Activated CD8-positive, alpha-beta memory T cell treated with anti-CD3 and anti-CD28 coated beads, Interleukin-2, amount 10 ng/mL, durations not matched to agents 7 days and 5 days (primary cell): ENCODE measurements around the gene ACP7. TPM values are rescaled to one million over a fixed set of nuclear protein-coding genes. Genes with fewer than 3 reads are reported as not detected.
"Not testable (repeated sequence)": the region's sequence is repeated elsewhere in the genome, so short reads cannot be mapped to it uniquely, and the experiment has no call there.

Experiments used
- ATAC-seq: fragments of 150-1000 bp; cut with Tn5 transposase; one replicate; pipeline ENCODE4 v1.10.0; 2021; ENCODE audit warnings: moderate library complexity
- CTCF ChIA-PET: fragments of 350-600 bp; sonication (Branson Sonifier 250); formaldehyde crosslinking; loops from one replicate; lab custom pipeline; 2021; ENCODE audit warnings: antibody characterized with exemption; lab: Charles Lee
- DNase-seq: peaks from one replicate; pipeline ENCODE4 v3.0.0-alpha.2; 2020
- H3K27ac Mint-ChIP-seq: one replicate; pipeline ENCODE4 v1.8.0; 2021; ENCODE audit warnings: mild to moderate bottlenecking, mixed read lengths
- H3K27me3 Mint-ChIP-seq: one replicate; pipeline ENCODE4 v1.8.0; 2021; ENCODE audit warnings: mixed read lengths
- H3K36me3 Mint-ChIP-seq: one replicate; pipeline ENCODE4 v1.8.0; 2021; ENCODE audit warnings: mild to moderate bottlenecking, mixed read lengths
- H3K4me1 Mint-ChIP-seq: one replicate; pipeline ENCODE4 v1.8.0; 2021; ENCODE audit warnings: mixed read lengths
- H3K4me3 Mint-ChIP-seq: one replicate; pipeline ENCODE4 v1.8.0; 2021; ENCODE audit warnings: mild to moderate bottlenecking, moderate library complexity, mixed read lengths
- H3K9me3 Mint-ChIP-seq: one replicate; pipeline ENCODE4 v1.8.0; 2022; ENCODE audit warnings: low read depth, mixed read lengths
- total RNA-seq, 2 experiments: library from RNA; stranded (reverse); gene quantifications; one replicate each; pipeline ENCODE4 v1.2.3, GENCODE V29; 2021

Gene ACP7
- total RNA-seq, 2 experiments from 2014 or later: not detected

DNA sequence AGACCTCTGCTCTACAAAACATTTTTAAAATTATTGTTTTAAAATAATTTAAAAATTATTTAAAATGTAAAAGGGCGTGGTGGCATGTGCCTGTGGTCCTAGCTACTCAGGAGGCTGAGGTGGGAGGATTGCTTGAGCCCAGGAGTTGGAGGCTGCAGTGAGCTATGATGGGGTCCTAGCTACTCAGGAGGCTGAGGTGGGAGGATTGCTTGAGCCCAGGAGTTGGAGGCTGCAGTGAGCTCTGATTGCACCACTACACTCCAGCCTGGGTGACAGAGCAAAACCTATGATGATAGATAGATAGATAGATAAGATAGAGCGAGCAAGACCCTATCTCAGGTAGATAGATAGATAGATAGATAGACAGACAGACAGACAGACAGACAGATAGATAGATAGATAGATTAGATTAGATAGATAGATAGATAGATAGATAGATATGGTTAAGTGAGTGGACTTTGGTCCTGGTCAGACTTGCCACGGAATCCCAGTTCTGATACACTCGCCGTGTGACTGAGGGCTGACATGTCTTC is 59.7 kb downstream of the ACP7 start:
- DNase-seq, H3K9me3 Mint-ChIP-seq, H3K4me3 Mint-ChIP-seq, CTCF ChIA-PET, ATAC-seq, H3K27ac Mint-ChIP-seq, H3K27me3 Mint-ChIP-seq, H3K4me1 Mint-ChIP-seq, H3K36me3 Mint-ChIP-seq: not testable (repeated sequence)

DNA sequence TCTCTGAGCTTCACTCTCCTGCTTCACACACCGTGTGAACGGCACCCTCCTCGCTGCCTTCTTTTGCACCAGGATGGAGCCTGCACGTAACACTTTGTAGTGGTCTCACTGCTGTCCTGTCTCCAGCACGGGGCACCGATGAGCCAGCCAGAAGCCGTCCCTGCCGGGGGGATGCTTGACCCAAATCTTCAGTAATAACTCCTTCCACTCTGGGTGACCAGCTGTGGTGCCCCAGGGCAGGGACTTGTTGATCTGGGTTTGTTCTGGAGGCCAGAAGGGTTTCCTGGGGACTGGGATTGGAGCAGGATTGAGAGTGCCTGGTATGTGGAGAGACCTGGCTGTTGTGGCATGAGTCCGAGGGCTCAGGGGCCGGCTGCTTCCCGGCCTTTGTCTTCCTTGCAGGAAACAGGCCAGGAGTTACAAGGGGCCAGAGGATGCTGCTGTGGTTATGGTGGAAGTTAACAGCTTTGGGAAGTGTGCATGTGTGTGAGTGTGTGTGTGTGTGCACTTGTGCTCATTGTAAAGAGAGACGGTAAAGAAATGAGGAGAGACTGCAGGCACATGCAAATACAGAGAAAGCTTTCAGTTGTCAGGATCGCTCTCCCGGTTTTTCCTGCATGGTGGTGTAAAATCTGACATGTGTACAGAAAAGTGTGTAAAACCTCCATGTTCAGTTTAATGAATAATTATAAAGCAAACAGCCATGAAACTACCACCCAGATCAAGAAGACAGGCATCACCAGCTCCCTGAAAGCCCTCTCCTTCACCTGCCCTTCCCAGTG is 60.3 kb downstream of the ACP7 start:
- Mint-ChIP-seq H3K4me1 (peaks cover 2% of the 10 kb centered on the region), H3K36me3 (no peaks in the 10 kb centered on the region), H3K27me3 (no peaks in the 10 kb centered on the region), H3K4me3 (no peak overlapping the region), H3K9me3 (no peaks in the 10 kb centered on the region), H3K27ac (no peak overlapping the region)
- no peak for ATAC-seq
- CTCF ChIA-PET: no interaction called here
- no peak for DNase-seq

DNA sequence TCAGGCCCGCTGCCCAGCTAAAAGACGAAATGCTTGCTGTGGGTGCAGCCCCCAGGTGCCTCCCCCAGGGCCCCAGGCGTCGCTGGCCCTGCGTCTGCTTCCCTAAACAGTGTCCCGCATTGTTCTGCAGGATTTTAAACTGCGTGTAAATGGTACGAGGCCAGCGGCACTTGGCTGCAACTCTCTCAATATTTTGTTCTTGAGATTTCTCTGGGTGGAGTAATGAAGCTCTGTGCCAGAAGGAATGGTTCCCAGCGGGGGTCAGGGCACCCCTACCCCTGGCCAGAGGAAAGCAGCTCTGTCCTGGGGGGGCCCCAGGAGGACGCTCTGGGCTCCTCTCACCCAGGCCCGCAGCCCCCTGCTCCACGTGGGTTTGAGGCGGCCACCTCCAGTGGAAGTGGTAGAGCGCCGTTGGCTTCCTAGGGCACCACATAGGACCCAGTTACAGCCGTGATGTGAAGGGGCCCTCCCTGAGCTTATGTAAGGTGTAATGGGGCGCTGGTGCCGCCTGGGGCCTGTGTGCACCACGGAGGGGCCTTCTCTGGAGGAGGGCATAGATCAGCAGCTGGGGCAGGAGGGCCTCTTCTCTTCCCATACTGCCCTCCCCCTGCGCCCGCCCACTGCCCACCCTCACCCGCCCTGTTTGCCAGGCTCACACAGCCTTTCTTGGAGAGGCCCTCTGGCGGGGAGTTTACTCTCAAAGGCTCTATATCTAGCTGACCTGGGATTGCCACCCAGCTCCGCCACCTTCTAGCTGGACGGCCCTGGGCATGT is 61.2 kb downstream of the ACP7 start:
- H3K27me3 Mint-ChIP-seq: no peaks in the 10 kb centered on the region
- CTCF ChIA-PET: no interaction called here

DNA sequence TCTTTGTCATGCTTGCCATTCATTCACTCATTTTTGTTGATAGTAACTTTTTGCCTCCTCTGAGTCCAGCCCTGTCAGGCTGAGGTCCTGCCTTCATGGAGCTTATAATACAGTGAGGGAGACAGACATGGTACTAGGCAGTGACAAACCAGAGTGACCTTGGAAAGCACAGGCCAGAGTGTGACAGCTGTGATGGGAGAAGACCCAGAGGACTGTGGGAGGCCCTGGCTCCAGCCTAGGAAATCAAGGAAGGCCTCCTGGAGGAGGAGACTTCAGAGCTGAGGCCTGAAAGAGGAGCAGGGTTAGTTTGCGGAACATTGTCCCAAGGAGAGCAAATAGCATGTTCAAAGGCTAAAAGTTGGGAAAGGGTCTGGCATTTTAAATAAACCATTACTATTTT is 61.9 kb downstream of the ACP7 start:
- no peak for DNase-seq
- Mint-ChIP-seq H3K27me3 (no peaks in the 10 kb centered on the region), H3K27ac (no peak overlapping the region), H3K36me3 (no peaks in the 10 kb centered on the region), H3K4me3 (no peak overlapping the region), H3K4me1 (peaks cover 2% of the 10 kb centered on the region), H3K9me3 (no peaks in the 10 kb centered on the region)
- CTCF ChIA-PET: no interaction called here
- ATAC-seq: no peak

More for the DNA sequence above, 61.2 kb downstream of the ACP7 start:
- Mint-ChIP-seq H3K4me3 (no peak overlapping the region), H3K36me3 (no peaks in the 10 kb centered on the region), H3K27ac (no peak overlapping the region), H3K9me3 (no peaks in the 10 kb centered on the region), H3K4me1 (peaks cover 2% of the 10 kb centered on the region)
- DNase-seq (no peak), ATAC-seq (no peak)

DNA sequence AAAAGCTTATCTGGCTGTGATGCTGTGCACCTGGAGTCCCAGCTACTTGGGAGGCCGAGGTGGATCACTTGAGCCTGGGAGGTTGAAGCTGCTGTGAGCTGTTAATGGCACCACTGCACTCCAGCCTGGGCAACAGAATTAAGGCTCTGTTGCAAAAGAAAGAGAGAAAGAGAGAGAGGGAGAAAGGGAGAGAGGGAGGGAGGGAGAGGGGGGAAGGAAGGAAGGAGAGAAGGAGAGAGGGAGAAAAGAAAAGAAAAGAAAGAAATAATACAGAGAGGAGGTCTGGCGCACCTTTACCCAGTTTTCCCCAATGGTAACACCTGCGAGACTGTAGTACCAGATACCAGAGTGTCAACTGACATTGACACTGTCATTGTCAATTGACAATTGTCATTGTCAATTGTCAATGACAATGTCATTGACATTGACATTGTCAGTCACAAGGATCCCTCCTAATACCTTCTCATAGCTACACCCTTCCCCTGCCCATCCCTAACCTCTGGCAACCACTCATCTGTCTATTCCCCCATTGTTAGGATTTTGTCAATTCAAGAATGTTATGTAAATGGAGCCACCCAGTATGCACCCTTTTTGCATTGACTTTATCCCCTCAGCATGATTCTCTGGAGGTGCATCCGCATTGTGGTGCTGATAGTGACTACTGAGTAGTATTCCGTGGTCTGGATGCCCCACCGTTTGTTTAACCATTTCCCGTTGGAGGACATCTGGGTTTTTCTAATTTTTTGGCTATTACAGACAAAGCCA is 62.7 kb downstream of the ACP7 start:
- ATAC-seq (no peak), DNase-seq (no peak)
- CTCF ChIA-PET: interaction anchor here (0.5 to 0.7 kb wide), 2 partner anchors 24 to 929 kb away, joined by 3 read pairs; no protein-coding TSS in a partner anchor
- Mint-ChIP-seq H3K27ac (no peak overlapping the region), H3K4me1 (peaks cover 2% of the 10 kb centered on the region), H3K4me3 (no peak overlapping the region), H3K36me3 (no peaks in the 10 kb centered on the region), H3K9me3 (no peaks in the 10 kb centered on the region), H3K27me3 (no peaks in the 10 kb centered on the region)

DNA sequence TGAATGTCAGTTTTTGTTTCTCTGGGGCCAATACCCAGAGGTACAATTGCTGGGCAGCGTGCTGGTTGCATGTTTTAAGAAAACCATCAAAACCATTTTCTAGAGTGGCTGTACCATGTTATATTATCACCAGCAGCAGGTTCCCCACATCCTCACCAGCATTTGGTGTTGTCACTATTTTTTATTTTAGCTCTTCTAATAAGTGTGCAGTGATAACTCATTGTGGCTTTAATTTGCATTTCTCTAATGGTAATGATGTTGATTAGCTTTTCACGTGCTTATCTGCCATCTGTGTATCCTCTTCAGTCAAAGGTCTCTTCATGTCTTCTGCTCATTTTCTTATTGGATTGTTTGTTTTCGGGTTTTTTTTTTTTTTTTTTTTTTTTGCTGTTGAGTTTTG is 63.3 kb downstream of the ACP7 start:
- no peaks in the 10 kb centered on the region for H3K27me3 Mint-ChIP-seq
- ATAC-seq: no peak
- no peak overlapping the region for H3K4me3 Mint-ChIP-seq
- no peak overlapping the region for H3K27ac Mint-ChIP-seq
- CTCF ChIA-PET: interaction anchor here (0.5 to 0.7 kb wide), 2 partner anchors 24 to 930 kb away, joined by 3 read pairs; no protein-coding TSS in a partner anchor
- H3K36me3 Mint-ChIP-seq: no peaks in the 10 kb centered on the region
- peaks cover 2% of the 10 kb centered on the region for H3K4me1 Mint-ChIP-seq
- no peaks in the 10 kb centered on the region for H3K9me3 Mint-ChIP-seq
- no peak for DNase-seq

DNA sequence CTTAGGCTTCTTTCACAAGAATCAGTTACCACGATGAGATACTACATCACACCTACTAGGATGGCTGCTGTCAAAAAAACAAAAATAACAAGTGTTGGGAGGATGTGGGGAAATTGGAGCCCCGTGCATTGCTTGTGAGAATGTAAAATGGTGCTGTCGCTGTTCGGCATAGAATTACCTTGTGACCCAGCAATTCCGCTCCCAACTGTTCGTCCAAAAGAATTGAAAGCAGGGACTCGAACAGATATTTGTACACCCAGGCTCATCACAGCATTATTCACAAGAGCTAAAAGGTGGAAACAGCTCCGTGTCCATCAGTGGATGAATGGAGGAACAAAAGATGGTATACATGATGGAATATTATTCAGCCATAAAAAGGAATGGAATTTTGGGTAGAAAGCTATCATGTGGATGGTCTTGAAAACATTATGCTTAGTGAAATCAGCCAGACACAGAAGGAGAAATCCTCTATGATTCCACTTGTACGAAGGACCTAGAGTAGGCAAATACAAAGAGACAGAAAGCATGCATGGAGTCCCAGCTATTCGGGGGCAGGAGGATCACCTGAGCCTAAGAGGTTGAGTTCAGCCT is 64.9 kb downstream of the ACP7 start:
- DNase-seq: no peak
- CTCF ChIA-PET: interaction anchor here (1.1 kb wide), 1 partner anchor 25 kb away, joined by 3 read pairs; no protein-coding TSS in a partner anchor
- Mint-ChIP-seq H3K36me3 (no peaks in the 10 kb centered on the region), H3K4me1 (peaks cover 3% of the 10 kb centered on the region), H3K4me3 (no peak overlapping the region), H3K27ac (no peak overlapping the region), H3K27me3 (no peaks in the 10 kb centered on the region), H3K9me3 (no peaks in the 10 kb centered on the region)
- ATAC-seq: no peak

DNA sequence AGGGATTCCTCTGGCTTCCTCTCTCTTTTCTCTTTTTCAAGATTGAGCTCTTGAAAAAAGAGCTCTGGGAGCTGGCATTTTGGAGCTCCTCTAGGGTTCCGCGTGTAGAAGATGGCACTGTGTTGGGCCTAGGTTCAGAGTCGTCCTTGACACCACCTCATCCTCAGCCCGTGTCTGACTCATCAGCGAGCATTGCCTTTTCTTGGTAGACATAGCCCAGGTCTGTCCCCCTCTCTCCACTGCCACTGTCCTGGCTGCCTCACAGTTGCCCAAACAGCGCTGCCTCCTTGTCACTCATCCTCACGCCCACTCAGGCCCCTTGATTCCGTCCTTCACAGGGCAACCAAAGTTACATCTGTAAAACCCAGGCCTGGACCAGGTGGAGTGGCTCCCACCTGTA is 66.1 kb downstream of the ACP7 start:
- CTCF ChIA-PET: interaction anchor here (1.1 kb wide), 1 partner anchor 26 kb away, joined by 3 read pairs; no protein-coding TSS in a partner anchor
- H3K27ac Mint-ChIP-seq: no peak overlapping the region

DNA sequence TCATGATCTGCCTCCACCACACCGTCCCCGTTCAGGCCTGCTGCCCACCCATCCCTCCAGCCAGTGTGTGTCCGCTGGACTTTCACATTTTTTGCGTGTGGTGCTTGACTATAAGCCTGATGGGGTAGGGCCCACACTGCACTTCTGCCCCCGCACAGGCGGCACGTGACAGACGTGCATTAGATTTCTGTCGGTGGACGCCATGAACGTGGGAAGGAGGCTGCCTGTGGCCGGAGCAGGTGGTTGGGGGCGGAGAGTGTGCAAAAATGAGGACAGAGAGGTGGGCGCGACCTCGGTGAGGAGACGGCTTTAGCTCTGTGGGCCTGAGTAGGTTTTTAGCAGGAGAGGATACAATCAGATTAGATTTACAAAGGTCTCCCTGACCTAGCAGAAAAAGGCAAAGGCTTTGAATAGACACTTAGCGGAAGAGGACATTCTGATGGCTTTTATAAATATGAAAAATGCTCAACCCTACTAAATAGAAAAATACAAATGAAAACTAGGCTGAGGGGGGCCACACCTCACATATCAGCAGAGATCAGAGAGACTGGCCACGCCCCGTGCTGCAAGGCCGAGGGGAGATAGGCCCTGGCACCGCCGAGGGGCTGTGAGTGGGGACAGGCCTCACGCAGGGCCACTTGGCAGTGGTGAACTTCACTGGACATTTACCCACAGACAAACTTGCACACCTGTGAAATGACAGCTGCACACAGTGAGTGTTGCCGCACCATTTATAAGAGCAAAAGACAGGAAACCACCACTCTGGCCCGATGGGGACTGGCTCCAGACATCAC is 66.8 kb downstream of the ACP7 start:
- CTCF ChIA-PET: no interaction called here
- ATAC-seq (no peak), DNase-seq (no peak)
- Mint-ChIP-seq H3K4me1 (peaks cover 6% of the 10 kb centered on the region), H3K27ac (no peak overlapping the region), H3K27me3 (no peaks in the 10 kb centered on the region), H3K36me3 (no peaks in the 10 kb centered on the region), H3K9me3 (no peaks in the 10 kb centered on the region), H3K4me3 (no peak overlapping the region)

More for the DNA sequence above, 66.1 kb downstream of the ACP7 start:
- DNase-seq (no peak), ATAC-seq (no peak)
- no peaks in the 10 kb centered on the region for H3K9me3 Mint-ChIP-seq
- no peak overlapping the region for H3K4me3 Mint-ChIP-seq
- no peaks in the 10 kb centered on the region for H3K36me3 Mint-ChIP-seq
- H3K4me1 Mint-ChIP-seq: peaks cover 6% of the 10 kb centered on the region
- no peaks in the 10 kb centered on the region for H3K27me3 Mint-ChIP-seq

DNA sequence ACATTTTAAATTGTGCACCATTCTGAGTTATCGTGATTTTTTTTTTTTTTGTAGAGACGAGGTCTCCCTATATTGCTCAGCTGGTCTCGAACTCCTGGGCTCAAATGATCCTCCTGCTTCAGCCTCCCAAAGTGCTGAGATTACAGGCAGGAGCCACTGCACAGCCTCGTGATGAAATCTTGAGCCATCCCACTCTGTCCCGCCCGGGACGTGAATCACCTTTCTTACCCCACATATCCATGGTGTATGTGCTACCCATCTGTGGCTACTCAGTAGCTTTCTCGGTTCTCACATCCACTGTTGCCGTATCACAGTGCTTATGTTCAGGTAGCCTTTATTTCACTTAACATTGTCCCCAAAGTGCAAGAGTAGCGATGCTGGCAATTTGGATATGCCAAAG is 67.9 kb downstream of the ACP7 start:
- Mint-ChIP-seq H3K36me3 (no peaks in the 10 kb centered on the region), H3K4me3 (no peak overlapping the region), H3K9me3 (no peaks in the 10 kb centered on the region), H3K27me3 (no peaks in the 10 kb centered on the region), H3K27ac (no peak overlapping the region), H3K4me1 (peaks cover 9% of the 10 kb centered on the region)
- CTCF ChIA-PET: interaction anchor here (1.5 kb wide), 1 partner anchor 29 kb away, joined by 3 read pairs; no protein-coding TSS in a partner anchor
- DNase-seq (no peak), ATAC-seq (no peak)

DNA sequence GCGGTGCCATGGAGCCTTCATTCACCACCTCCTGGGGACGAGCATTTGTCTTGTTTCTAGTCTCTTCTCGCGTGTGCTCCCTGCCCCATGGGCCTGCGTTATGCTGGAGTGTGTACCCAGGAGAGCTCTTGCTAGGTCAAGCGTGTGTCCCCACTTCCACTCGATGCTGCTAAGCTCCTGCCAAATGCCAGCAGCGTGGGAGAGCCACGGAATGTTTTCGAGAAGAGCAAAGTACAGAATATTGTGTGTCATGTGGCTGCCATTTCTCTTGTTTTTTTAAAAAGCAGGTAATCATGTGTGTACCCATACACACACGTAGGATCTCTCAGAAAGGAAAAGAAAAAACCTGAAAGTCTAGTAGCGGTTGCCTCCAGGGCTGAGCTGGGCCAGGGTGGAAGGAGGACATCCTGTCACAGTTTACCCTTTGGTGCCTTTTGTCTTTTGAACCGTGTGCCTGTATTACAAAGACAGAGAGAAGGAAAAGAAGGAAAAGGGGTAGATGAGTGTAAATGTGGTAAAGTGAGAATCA is 70.0 kb downstream of the ACP7 start:
- H3K27ac Mint-ChIP-seq: no peak overlapping the region
- H3K36me3 Mint-ChIP-seq: no peaks in the 10 kb centered on the region
- no peak overlapping the region for H3K4me3 Mint-ChIP-seq
- no peaks in the 10 kb centered on the region for H3K27me3 Mint-ChIP-seq
- ATAC-seq (no peak), DNase-seq (no peak)
- peaks cover 12% of the 10 kb centered on the region for H3K4me1 Mint-ChIP-seq
- CTCF ChIA-PET: no interaction called here
- H3K9me3 Mint-ChIP-seq: no peaks in the 10 kb centered on the region

DNA sequence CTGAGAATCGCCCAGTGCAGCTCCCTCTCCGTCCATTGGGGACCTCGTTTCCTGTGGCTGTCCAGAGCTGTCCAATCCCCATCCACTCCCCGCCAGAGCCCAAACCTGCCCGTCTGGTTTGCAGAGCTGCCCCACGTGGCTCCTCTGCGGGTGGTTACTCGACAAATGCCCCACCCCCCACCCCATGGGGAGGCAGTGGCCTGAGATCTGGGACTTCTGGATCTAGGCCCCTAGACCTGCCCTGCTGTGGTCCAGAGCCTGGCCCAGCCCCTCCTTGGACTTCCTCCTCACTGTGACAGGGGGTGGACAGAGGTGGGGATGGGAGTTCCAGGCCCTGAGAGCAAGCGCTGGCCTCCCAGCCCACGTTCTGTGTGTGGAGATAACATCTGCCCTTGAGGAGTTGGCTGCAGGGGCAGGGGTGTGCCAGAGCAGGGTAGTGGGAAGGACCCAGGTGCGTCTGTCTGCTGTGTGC is 70.5 kb downstream of the ACP7 start:
- Mint-ChIP-seq H3K27ac (no peak overlapping the region), H3K9me3 (no peaks in the 10 kb centered on the region), H3K4me1 (peaks cover 12% of the 10 kb centered on the region), H3K36me3 (no peaks in the 10 kb centered on the region), H3K27me3 (no peaks in the 10 kb centered on the region), H3K4me3 (no peak overlapping the region)
- CTCF ChIA-PET: no interaction called here
- ATAC-seq (no peak), DNase-seq (no peak)
